Measurements from ENCODE around the gene RGS3. TPM values are rescaled to one million over a fixed set of nuclear protein-coding genes. Genes with fewer than 3 reads are reported as not detected.
A peak's percentile ranks its signal among the peaks of the same experiment; 100 is the strongest.

The RGS3 gene
- total and polyA plus RNA-seq, 2 donors (not counting 3 experiments of a cell fraction or from before 2014, with no cell fraction given), result 356 to 416 TPM

DNA sequence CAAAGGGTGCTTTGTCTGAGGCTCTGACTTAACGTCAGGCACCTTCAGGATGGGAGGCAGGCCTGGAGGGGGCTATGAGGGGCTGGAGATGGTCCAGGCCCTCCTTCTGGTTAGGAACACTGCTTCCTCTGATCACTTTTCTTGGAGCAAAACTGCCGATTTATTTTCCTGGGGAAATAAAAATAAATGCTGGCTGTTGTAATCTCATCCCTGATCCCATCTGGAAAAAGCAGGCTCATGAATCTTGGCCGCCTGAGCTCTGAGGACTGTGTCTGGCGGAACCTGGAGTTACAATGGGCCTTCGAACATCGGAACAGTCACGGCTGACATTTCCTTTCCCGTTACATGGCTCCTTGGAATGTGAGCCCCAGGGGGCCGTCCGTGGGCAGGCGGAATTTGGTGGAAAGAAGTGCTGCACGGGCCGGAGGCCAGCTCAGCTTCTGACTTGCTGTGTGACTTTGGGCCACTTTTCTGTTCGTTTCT, 157.8 kb downstream of the RGS3 start:
- no TSS peak for BruUV-seq (replicated peaks)
- peak; percentile 88 for TF ChIP-seq POLR2AphosphoS5 (IDR thresholded peaks at IDR 0.05; ENCODE audit: insufficient read depth, low read depth, low read length)
- TF ChIP-seq, protein P1, sequence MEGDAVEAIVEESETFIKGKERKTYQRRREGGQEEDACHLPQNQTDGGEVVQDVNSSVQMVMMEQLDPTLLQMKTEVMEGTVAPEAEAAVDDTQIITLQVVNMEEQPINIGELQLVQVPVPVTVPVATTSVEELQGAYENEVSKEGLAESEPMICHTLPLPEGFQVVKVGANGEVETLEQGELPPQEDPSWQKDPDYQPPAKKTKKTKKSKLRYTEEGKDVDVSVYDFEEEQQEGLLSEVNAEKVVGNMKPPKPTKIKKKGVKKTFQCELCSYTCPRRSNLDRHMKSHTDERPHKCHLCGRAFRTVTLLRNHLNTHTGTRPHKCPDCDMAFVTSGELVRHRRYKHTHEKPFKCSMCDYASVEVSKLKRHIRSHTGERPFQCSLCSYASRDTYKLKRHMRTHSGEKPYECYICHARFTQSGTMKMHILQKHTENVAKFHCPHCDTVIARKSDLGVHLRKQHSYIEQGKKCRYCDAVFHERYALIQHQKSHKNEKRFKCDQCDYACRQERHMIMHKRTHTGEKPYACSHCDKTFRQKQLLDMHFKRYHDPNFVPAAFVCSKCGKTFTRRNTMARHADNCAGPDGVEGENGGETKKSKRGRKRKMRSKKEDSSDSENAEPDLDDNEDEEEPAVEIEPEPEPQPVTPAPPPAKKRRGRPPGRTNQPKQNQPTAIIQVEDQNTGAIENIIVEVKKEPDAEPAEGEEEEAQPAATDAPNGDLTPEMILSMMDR (IDR thresholded peaks at IDR 0.05; ENCODE audit: extremely low read depth in 1 of 2, insufficient read depth in 1 of 2, low read depth in 1 of 2, low read length in 2 of 2), result no peak
- TF ChIP-seq EZH2 (IDR thresholded peaks at IDR 0.05; ENCODE audit: borderline replicate concordance, low read depth, low read length, severe bottlenecking), result no peak
- TF ChIP-seq POLR2A (IDR thresholded peaks at IDR 0.05; ENCODE audit: low read depth, low read length), result peak; percentile 71
- TF ChIP-seq GATA2 (IDR thresholded peaks at IDR 0.05; ENCODE audit: insufficient read depth, insufficient read length, low read depth, low read length), result peak; percentile 51
- TF ChIP-seq MAX (IDR thresholded peaks at IDR 0.05; ENCODE audit: insufficient read depth, insufficient read length), result no peak
- TF ChIP-seq FOS (IDR thresholded peaks at IDR 0.05; ENCODE audit: borderline replicate concordance, insufficient read depth, low read length), result peak; percentile 32
- no peak for TF ChIP-seq MYC (IDR thresholded peaks at IDR 0.05; ENCODE audit: low read depth, low read length)
- peak; percentile 55 for TF ChIP-seq JUN (IDR thresholded peaks at IDR 0.05; ENCODE audit: borderline replicate concordance, insufficient read depth, insufficient read length, low read depth)
- DNase-seq (ENCODE audit: low read depth, low spot score) (peak; percentile 92), FAIRE-seq (peak; percentile 99)
- Histone ChIP-seq H3K9me1 (replicated peaks; ENCODE audit: control insufficient read depth, extremely low read depth, insufficient read depth, low read length) (no peaks in the 10 kb centered on the region), H3K4me2 (ENCODE audit: insufficient read depth, low read length) (peak overlapping the region; percentile 57), H3K27me3 (ENCODE audit: control insufficient read depth in 2 of 2, insufficient read depth in 2 of 2, low read length in 2 of 2) (no peaks in the 10 kb centered on the region), H3K9me3 (replicated peaks; ENCODE audit: control insufficient read depth, insufficient read depth, low read length) (no peaks in the 10 kb centered on the region), H4K20me1 (replicated peaks; ENCODE audit: control insufficient read depth, extremely low read depth, insufficient read depth, low read length) (no peaks in the 10 kb centered on the region), H3K4me3 (replicated peaks in 1 of 3; ENCODE audit: insufficient read depth in 1 of 3, low read depth in 1 of 3, low read length in 3 of 3) (no peak overlapping the region), H3K79me2 (ENCODE audit: control insufficient read depth, insufficient read depth, low read length) (peaks cover 6% of the 10 kb centered on the region), H3K36me3 (ENCODE audit: control insufficient read depth in 2 of 2, extremely low read depth in 1 of 2, insufficient read depth in 2 of 2, low read length in 2 of 2) (no peaks in the 10 kb centered on the region), H3K9ac (replicated peaks; ENCODE audit: extremely low read depth, insufficient read depth, low read length) (peak overlapping the region; percentile 94), H3K4me1 (ENCODE audit: control insufficient read depth, extremely low read depth, insufficient read depth, low read length) (peaks cover 54% of the 10 kb centered on the region), H3K27ac (ENCODE audit: insufficient read depth, low read depth, low read length) (peak overlapping the region; percentile 100), H2AFZ (ENCODE audit: low read depth, low read length) (peak overlapping the region; percentile 4)
- dilution Hi-C loops (cut with MboI; ENCODE audit: extremely low pct_ligation_motif_present, low sequenced_read_pairs) (no loop called here), intact Hi-C loops (cut with micrococcal nuclease) (loop anchor here (1.0 kb wide), 1 partner anchor 29 kb away; no protein-coding TSS in a partner anchor)
- ChIA-PET POLR2A (interaction anchor here (1.7 to 4.6 kb wide), 5 partner anchors 12 to 34 kb away, joined by 7 to 45 read pairs (median 23); no protein-coding TSS in a partner anchor), CTCF (interaction anchor here (1.0 to 5.2 kb wide), 12 partner anchors 12 to 170 kb away, joined by 3 to 50 read pairs (median 5); no protein-coding TSS in a partner anchor)
